Gastroesophageal sphincter (tissue), 3 donors: ENCODE measurements around the gene IQCM.

Experiments used
- CTCF ChIP-seq, 4 experiments: fragments of 200-600 bp in 2 of 4; fragments of 450-650 bp in 2 of 4; sonication (generic) in 1 of 4; IDR thresholded peaks; one replicate each; pipeline ENCODE4 v1.5.1; 2017 to 2019; ENCODE audit warnings: antibody characterized with exemption in 4 of 4, mild to moderate bottlenecking in 2 of 4, moderate library complexity in 2 of 4
- POLR2AphosphoS5 ChIP-seq: sonication (generic); formaldehyde crosslinking; IDR thresholded peaks from one replicate; pipeline ENCODE4 v1.6.1; 2017; ENCODE audit warnings: antibody characterized with exemption

- TF ChIP-seq POLR2AphosphoS5 (no peak), CTCF (IDR thresholded peaks at IDR 0.05) (no peak)
Observed at GRCh38 chr4:149836546-149836945, 20.9 kb upstream of the IQCM start.
